GM21390 (cell line): ENCODE results near the gene KDM7A.

Source experiments
- ATAC-seq: cut with Tn5 transposase; IDR thresholded peaks from one replicate; pipeline ENCODE4 v1.9.1; 2021; ENCODE audit not compliant: unreplicated experiment

Gene KDM7A

DNA sequence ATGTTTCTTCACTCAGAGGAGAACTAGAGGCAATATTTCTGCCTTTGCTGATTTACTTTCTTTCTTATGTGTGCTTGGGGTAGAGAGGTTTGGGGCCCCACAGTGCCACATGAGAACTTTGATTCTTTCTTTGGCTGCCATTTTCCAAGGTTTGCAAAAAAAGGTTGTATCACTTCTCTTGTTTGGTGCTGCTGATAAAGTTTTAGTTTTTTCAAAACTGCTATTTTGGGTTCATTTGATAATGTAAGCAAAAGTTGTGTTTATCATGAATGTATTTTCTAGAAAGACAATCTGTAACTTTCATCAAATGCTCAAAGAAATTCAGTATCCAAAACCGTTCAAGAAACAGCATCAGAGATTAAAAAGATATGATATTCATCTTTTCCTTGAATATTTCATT, 83.4 kb downstream of the KDM7A start:
- ATAC-seq: no peak

DNA sequence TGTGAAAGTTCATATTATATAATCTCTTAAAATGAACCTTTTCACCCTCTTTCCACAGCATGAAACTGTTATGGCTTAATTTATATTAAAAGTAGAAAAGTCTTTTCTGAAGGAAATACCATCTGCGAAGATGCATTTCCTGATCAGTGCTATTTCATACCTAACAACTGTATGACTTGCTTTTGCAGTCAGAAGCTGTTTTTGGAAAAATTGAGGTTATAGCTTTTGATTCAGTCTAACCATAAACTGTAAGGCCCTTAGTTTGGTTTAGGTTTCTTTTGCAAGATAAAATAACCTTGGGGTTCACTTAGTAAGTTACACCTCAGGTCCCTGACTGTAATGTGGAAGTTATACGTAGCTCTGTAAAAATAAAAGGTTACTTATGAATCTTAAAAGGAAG, 91.3 kb downstream of the KDM7A start:
- no peak for ATAC-seq

DNA sequence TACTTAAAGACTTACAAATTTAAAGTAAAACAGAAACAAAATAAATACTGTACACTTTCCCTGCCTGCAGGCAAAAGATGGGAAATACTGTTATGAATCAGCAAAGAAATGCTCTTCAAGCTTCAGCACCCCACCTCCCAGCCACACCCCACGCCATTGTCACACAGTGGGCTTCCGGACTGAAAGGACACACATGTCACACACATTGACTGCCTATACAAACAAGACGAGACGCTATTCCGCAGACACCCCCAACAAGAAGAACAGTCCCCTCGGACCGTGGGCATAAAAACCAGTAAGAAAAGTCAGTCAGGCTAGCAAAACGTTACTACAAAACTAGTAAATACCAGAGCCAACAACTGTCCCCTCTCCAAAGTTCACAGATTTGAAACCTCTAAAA, 91.8 kb downstream of the KDM7A start:
- ATAC-seq: peak; percentile 97

DNA sequence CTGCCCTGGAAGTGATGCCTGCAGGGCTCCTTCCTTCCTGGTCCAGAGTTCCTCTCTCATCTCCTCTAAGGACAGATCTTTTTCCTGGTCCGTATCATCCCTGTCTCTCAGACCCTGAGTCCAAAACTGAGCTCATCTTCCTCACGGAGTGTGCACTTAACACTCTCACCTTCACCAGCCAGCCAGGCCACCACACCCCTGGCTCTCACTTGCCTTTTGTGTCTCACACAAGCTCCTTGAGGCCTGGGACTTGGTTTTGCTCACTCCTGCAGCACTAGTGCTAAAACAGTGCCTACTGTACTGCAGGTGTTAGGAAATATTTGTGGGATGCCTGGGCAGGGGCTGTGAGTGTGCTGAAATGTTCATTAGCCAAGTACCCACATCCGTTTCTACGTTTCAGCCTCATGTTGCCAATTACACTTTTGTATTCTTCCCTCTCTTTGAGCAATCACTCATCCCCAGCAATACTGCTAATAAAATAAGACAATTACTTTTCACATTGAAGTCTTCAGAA, 92.6 kb downstream of the KDM7A start:
- no peak for ATAC-seq

DNA sequence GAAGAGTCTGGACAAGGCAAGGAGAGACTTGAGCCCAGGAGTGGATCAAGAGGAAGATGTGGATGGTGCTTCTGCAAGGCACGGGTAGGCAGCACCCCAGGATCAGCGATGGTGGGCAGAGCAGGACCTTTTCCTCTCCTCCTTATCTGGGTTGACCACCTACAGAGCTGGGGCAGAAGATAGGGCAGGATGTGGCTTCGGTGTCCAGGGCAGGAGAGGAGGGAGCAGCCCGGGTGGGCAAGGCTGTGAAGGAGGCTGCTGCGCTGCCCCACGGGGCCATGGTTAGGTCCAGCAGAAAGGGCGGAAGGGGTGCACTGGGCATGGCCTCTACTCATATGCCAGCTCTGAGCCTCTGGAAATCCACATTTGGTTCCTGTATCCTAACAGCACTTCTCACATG, 94.0 kb downstream of the KDM7A start:
- ATAC-seq: no peak

DNA sequence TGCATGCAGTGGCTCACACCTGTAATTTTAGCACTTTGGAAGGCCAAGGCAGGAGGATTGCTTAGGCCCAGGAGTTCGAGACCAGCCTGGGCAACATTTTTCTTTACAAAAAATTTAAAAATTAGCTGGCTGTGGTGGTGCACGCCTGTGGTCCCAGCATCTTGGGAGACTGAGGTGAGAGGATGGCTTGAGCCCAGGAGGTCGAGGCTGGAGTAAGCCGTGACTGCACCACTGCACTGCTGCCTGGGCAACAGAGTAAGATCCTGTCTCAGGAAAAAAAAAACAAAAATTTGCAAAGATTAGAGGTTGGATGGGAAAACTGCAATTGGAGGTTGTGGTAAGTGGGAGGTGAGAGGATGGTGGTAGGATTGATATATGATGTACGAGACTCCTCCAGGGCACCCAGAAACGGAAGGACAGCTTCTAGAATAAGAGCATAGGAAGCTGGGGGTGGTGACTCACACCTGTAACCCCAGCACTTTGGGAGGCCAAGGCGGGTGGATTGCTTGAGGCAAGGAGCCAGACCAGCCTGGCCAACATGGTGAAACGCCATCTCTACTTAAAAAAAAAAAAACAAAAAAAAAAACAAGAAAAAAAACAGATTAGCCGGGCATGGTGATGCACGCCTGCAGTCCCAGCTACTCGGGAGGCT, 94.9 kb downstream of the KDM7A start:
- no peak for ATAC-seq

DNA sequence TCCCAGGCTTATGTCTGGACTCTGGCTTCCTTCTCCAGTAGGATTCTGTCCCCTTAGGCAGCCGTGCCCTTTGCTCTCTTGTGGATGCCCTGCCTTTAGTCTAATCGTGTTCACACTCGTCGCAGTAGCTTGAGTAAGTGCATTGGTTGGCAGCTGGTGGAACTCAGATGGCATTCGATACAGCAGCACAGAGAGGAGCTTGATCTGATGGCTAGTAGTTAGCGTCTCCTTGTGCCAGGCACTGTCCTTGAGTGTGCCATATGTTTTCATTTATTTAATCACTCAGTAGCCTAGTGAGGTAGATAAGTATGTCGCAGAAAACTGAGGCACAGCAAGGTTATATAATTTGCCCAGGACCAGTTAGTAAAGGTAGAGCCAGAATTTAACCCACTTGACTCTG, 95.9 kb downstream of the KDM7A start:
- no peak for ATAC-seq

DNA sequence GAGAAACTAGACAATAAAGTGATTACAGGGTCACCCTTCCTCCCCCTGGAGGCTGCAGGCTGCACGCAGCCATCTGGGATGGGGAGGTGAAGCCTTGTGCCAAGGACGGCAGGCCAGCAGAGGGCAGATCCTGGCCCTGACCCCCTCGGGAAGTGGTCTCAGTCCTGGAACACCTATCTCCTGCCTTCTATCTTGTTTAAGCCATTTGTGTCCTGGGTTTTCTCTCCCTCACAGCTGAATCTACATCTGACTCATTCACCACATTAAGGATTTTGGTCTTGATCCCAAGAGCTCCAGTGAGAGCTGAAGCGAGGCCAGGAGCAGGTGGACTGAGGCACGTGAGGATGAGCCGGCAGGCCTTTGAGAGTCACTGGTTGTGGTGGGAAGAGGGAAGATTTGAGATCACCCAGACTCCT, 97.7 kb downstream of the KDM7A start:
- no peak for ATAC-seq

DNA sequence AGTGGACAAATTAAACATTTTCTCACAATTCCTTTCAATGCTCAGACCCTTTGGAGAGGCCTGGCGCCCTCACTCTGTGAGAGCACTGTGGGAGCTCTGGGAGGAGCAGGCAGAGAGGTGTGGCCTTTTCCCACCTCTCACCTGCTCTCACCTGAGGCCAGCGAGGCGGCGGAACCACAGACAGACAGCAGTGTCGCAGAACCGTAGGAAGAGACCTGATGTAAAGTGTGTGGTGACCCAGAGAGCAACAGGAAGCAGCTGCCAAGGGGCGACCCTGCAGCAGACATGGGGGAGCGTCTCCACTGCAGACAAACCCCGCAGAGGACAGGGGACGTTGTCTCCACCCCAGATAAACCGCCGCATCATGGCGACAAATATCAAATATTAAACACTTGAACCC, 98.4 kb downstream of the KDM7A start:
- no peak for ATAC-seq

DNA sequence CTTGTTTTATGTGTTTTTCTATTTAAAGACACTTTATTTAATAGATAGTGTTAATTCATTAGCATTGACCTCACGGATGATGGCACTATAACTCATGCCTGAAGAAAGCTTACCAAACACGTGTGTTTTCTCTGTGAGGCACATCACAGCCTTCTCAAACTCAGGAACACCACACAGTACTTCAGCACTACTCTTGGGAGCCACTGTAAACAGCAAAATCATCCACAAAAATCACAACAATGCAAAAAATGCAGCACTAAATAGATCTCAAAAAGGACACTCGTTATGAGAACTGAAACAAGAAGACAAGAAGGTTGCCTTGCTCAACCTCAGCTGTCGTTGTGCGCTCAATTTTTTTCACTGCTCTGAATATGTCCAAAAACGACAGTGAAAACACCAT, 102.0 kb downstream of the KDM7A start:
- ATAC-seq: no peak

DNA sequence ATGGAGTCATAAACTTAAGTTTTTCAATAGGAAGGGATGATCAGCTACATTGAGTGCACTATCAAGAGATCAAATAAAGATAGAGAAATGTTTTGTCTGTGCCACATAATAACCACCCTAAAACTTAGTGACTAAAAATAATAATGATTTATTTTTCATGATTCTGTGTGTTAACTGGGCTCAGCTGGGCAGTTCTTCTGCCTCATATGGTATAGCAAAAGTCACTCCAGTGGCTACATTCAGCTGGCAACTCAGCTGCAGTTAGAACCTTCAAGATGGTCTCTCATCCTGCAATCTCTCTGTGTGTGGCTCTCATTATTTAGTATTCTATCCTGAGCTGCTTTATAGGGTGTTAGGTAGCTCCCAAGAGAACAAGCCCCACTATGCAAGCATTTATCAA, 106.2 kb downstream of the KDM7A start:
- no peak for ATAC-seq

DNA sequence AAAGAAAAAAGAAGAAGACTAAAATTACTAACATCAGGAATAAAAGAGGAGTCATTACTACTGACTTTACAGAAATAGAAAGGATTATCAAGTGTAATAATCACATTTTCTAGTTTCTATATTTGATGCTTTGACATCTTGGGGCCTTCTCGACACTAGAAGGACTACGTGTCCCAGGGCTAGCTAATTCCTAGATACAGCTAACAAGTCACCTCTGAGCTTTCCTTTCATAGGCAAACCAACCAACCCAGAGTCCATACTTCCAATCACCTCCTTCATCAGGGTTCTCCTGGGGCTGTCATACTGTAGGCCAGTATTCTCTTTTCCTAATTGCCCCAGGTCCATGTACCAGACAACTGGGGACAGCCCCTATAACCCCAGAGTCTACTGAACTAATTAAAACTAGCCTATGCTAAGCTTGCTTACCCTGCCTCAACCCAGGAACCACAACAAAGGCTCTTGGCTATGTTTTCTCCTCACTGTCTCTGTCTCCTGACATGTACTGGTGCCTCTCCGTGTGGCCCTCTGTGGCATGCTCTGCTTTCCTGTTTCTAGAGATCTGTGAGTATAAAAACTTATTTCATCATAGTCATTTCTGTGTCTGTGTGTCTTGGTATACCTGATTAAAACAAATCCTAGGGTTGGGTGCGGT, 107.4 kb downstream of the KDM7A start:
- no peak for ATAC-seq

DNA sequence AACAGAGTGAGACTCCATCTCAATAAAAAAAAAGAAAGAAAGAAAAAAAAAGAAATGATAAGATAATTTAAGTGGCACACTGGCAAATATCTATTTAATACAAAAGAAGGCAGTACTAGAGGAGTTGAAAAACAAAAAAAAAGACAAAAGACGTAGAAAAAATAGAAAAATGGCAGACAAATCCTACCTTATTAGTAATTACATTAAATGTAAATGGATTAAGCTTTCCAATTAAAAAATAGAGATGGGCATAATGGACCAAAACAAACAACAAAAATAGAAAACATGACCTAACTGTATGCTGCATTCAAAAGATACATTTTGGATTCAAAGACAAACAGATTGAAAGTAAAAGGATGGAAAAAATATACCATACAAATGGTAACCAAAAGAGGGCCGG, 108.8 kb downstream of the KDM7A start:
- no peak for ATAC-seq

DNA sequence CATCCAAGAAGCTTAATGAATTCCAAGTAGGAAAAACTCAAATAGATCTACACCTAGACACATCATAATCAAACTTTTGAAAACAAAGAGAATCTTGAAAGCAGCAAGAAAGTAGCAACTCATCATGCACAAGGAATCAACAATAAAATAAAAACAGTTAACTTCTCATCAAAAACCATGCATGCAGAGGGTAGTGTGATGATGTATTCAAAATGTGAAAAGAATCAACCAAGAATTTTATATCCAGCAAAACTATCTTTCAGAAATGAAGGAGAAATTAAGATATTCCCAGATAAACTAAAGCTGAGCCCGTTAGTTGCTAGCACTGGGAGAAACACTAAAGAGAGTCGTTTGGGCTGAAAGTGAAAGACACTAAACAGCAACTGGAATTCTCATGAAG, 109.7 kb downstream of the KDM7A start:
- no peak for ATAC-seq

DNA sequence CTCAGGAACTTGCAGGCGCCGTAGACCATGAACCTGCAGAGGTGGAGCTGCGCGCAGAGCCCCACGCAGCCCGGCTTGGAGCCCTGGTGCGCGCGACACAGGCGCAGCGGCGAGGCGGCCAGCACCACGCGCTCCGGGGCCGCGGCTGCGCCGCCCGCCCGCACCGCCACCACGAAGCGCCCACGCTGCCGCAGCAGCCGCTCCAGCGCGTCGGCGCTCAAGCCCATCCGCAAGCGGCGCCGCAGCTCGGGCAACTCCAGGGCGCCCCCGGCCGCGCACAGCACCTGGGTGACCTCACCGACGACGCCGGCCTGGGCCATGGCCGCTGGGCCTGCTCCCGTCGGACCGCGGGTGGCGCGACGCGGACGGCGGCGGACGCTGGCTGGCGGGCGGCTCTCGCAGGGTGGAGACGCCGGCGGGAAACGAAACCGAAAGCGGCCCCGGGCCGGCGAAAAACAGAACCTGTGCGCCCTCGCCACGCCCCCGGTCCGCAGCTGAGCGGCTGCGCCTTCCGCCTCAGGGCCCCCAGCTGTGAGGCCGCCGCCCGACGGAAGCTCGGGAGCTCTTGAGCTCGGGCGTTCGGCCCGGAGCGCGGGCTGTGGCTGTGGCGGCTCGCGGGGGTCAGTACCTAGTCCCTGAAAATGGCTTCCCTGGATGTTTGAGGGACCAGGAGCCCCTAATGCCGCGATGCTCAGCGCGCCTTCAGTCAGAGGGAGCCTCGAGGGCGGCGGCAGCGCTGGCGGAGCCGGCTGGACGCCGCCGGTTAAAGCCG, 114.1 kb downstream of the KDM7A start, which contains the start of gene PARP12:
TSS of gene PARP12 (minus strand) at position 424 of the 772 bp plus-strand sequence. CDS start at position 320, 104 bp downstream.
- peak; percentile 84 for ATAC-seq

DNA sequence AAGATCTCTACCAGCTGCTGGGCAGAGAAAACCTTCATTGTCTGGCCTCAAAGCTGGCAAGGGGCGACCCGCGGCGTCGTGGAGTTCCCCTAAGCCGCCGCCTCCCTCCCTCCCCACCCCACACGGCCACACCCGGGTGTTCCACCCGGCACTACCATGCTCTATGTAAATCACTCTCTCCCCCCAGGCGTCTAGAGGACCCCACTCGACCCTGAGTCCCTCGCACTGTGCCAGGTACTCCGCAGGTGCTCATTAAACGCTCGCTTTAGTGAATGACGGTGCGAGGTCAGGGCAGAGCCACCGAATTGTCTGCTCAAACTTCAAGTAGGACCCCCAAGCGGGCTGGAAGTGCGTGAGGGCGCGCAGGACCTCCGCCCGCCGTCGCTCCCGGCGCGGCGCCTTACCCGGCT, 114.7 kb downstream of the KDM7A start:
- peak; percentile 17 for ATAC-seq

DNA sequence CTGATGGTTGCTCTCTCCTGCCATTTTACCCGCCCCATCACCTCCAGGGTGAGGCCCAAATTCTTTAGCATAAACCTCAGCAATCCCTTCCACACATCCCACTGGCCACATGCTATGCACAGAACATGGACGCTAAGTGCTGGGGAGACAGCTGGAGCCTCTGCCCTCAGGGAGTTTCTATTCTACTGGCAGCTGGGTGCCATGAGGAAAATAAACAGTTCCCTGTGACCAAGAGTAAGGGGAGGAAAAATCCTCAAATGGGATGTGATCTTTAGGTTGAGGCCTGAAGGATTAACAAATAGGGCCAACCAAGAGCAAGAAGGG, 115.2 kb downstream of the KDM7A start:
- no peak for ATAC-seq

DNA sequence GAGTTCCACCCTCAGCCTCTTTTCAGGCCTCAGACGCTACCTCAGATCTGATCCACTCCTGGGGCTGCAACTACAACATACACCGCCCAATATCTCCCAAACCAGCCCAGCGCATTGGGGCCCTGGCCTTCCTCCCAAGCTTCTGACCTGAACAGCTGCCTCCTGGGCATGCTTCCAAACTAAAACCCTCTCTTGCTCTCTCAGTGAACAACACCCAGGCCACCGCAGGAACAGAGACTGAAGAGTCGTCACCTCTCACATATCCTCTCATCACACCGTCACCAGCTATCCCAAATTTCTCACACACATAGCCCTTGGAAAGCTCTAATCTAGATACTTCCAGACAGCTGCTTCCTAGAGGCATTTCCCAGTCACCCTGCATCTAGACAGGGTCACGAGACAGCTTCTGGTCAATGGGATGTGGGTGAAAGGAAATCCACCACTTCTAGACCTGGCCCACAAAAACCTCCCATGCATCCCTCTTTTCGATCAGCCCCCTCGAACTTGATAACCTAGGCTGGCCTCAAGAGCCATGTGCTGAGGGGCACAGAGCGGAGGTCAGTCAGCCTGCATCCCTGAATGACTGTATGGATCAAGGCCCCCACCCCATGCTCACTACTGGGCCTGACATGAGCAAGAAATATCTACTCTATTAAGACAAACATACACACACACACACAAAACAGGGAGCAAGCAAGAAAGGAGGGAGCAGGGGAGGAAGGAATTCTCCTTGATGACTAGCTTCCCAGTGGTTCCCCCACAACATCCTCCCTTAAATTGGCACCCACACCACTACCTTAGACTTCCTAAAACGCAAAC, 115.8 kb downstream of the KDM7A start:
- ATAC-seq: no peak

DNA sequence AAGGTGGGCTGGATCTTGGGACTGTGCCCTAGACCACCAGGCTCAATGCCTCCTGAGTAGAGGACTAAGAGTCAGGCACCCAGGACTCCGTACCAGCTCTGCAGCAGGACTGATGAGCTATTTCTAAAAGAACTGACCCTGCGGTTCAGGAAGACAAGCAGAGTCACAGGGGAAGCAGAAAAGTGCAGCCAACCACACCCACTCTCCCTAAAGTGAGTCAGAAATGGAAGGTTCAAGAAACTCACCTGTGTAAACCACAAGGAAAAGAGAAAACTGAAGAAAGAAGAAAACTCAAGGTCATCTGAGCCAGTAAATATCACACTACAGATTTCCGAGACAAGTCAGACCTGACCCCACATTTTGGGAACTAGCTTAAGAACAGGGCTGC, 116.5 kb downstream of the KDM7A start:
- no peak for ATAC-seq

DNA sequence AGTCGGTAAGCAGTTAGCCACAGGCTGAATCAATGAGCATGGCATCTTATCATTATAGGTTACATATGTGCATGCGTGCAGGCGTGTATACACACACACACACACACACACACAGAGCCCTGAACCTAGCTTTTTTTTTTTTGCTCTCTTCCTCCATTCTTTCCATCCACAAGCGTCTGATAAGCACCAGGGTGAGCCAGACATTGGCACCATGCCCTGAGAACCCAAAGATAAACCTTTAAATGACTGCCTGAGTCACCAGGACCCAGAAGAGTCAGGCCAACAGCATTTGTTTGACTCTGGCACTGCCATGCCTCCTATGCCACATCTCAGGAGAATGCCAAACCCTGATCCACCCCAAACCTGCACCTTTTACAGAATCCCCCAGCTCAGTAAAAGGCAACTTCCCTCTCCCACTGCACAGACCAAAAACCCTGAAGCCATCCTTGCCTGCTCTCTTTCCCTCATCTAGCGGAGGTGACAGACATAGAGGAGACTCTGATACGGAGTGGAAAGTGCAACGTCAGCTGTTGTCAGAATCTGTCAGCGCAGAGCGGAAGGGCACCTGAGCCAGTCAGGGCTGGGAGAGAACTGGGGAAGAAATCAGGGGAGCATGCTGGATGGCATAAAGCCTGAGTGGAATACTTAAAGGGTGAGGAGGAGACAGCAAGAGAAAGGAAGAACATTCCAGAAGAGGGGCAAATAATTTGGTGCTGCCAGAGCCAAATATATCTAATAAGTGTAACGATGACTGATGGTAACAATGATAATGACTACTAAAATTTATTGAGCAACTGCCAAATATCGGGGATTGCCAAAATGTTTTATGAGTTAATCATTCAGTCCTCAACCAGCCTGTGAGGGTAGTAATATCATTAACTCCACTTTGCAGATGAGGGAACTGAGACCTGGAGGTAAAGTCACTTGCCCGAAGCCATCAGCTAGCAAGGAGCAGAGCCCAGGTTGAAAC, 117.2 kb downstream of the KDM7A start:
- ATAC-seq: no peak
